ENCODE measurements around the gene B4GALT5.

DNA sequence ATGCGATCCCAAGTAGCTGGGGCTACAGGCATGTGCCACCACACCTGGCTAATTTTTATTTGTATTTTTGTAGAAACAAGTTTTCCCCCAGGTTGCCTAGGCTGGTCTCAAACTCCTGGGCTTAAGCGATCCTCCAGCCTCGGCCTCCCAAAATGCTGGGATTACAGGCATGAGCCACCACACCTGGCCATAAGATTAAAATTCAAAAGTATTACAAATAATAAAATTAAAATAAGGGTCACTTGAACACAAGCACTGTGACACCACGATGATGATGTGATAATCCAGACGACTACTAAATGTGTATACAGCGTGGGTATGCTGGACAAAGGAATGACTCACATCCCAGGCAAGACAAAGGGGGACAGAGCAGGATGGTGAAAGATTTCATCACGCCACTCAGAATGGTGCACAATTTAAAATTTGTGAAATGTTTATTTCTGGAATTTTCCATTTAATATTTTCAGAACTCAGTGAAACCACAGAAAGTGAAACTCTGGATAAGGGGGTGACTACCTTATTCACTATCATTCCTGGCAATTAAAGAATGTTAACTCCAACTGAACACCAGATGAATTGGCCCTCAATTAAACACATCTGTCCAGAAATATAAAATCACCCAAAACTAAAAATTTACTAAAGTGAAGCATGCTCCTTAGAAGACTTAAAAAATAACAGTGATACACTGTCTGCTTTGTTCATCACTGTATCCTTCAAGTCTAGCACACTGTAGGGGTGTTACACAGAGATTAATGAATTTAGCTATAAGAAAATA is 13.1 kb downstream of the B4GALT5 start:
- TF ChIP-seq, protein P1, sequence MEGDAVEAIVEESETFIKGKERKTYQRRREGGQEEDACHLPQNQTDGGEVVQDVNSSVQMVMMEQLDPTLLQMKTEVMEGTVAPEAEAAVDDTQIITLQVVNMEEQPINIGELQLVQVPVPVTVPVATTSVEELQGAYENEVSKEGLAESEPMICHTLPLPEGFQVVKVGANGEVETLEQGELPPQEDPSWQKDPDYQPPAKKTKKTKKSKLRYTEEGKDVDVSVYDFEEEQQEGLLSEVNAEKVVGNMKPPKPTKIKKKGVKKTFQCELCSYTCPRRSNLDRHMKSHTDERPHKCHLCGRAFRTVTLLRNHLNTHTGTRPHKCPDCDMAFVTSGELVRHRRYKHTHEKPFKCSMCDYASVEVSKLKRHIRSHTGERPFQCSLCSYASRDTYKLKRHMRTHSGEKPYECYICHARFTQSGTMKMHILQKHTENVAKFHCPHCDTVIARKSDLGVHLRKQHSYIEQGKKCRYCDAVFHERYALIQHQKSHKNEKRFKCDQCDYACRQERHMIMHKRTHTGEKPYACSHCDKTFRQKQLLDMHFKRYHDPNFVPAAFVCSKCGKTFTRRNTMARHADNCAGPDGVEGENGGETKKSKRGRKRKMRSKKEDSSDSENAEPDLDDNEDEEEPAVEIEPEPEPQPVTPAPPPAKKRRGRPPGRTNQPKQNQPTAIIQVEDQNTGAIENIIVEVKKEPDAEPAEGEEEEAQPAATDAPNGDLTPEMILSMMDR (IDR thresholded peaks at IDR 0.05; ENCODE audit: low read depth, low read length), result no peak
- no peak for TF ChIP-seq EZH2phosphoT487 (IDR thresholded peaks at IDR 0.05; ENCODE audit: low read depth)

Data from OCI-LY3 (cell line).